ENCODE data around the gene SPACA4. TPM values are rescaled to one million over a fixed set of nuclear protein-coding genes. Genes with fewer than 3 reads are reported as not detected.

SPACA4 gene
- total RNA-seq, 1 experiment from 2014 or later: not detected

GRCh38 chr19:48578891-48579290 lies 27.7 kb upstream of the SPACA4 start:
- no peak for TF ChIP-seq ZSCAN18 (CRISPR knock-in tag; IDR thresholded peaks at IDR 0.05)
- Mint-ChIP-seq H3K4me1 (peaks cover under 1% of the 10 kb centered on the region; the same call in 1 of the 2 replicates), H3K36me3 (no peaks in the 10 kb centered on the region), H3K4me3 (no peak overlapping the region), H3K27me3 (ENCODE audit: low read depth) (peaks cover 2% of the 10 kb centered on the region; the same call in 1 of the 2 replicates), H3K9me3 (no peaks in the 10 kb centered on the region), H3K27ac (no peak overlapping the region)
- no peak for ATAC-seq
- no peak for DNase-seq (ENCODE audit: low spot score)
- ChIA-PET CTCF (interaction anchor here (1.0 to 1.6 kb wide), 2 partner anchors 10 to 73 kb away, joined by 4 to 9 read pairs; no protein-coding TSS in a partner anchor), POLR2A (no interaction called here)

DNA sequence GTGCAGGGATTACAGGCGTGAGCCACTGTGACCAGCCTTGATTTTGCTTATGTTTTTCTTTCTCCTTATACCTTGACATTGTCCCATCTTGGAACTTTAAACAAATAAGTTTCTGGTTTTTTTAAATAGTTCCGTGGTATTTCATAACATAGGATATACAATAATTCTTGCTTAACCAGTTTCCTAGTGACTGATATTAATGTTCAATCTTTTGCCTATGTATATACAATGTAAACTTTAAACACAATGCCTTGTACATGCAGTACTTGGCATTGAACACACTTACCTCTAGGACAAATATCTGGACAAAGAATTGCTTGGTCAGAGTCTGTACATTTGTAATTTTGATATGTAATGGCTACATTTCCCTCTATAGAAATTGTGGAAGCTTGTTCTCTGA lies 24.4 kb upstream of the SPACA4 start:
- ATAC-seq (no peak), DNase-seq (ENCODE audit: low spot score) (no peak)
- Mint-ChIP-seq H3K27me3 (ENCODE audit: low read depth) (peaks cover 4% of the 10 kb centered on the region; the same call in 1 of the 2 replicates), H3K36me3 (no peaks in the 10 kb centered on the region), H3K27ac (no peak overlapping the region), H3K4me1 (peaks cover 4% of the 10 kb centered on the region; the same call in 1 of the 2 replicates), H3K9me3 (no peaks in the 10 kb centered on the region), H3K4me3 (no peak overlapping the region)
- POLR2A ChIA-PET: no interaction called here
- CTCF ChIA-PET: interaction anchor here (1.0 to 10.1 kb wide), 3 partner anchors 14 to 92 kb away, joined by 3 to 297 read pairs (median 122); partner anchors contain the start of gene LMTK3
- TF ChIP-seq, protein P1, sequence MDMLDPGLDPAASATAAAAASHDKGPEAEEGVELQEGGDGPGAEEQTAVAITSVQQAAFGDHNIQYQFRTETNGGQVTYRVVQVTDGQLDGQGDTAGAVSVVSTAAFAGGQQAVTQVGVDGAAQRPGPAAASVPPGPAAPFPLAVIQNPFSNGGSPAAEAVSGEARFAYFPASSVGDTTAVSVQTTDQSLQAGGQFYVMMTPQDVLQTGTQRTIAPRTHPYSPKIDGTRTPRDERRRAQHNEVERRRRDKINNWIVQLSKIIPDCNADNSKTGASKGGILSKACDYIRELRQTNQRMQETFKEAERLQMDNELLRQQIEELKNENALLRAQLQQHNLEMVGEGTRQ (CRISPR knock-in tag; IDR thresholded peaks at IDR 0.05): no peak
- TF ChIP-seq OVOL2 (CRISPR knock-in tag; IDR thresholded peaks at IDR 0.05; ENCODE audit: borderline replicate concordance) (no peak), RORB (CRISPR knock-in tag; IDR thresholded peaks at IDR 0.05) (no peak), NR1H2 (CRISPR knock-in tag; IDR thresholded peaks at IDR 0.05) (no peak), ZNF219 (CRISPR knock-in tag; IDR thresholded peaks at IDR 0.05; ENCODE audit: borderline replicate concordance) (no peak), TEAD1 (CRISPR knock-in tag; IDR thresholded peaks at IDR 0.05) (no peak), PRDM15 (CRISPR knock-in tag; IDR thresholded peaks at IDR 0.05) (no peak), ZNF232 (CRISPR knock-in tag; IDR thresholded peaks at IDR 0.05) (no peak), ARID4B (CRISPR knock-in tag; IDR thresholded peaks at IDR 0.05; ENCODE audit: borderline replicate concordance) (no peak), ZNF416 (CRISPR knock-in tag; IDR thresholded peaks at IDR 0.05) (no peak), ESRRA (CRISPR knock-in tag; IDR thresholded peaks at IDR 0.05; ENCODE audit: borderline replicate concordance) (no peak)
- TF ChIP-seq, protein P2, sequence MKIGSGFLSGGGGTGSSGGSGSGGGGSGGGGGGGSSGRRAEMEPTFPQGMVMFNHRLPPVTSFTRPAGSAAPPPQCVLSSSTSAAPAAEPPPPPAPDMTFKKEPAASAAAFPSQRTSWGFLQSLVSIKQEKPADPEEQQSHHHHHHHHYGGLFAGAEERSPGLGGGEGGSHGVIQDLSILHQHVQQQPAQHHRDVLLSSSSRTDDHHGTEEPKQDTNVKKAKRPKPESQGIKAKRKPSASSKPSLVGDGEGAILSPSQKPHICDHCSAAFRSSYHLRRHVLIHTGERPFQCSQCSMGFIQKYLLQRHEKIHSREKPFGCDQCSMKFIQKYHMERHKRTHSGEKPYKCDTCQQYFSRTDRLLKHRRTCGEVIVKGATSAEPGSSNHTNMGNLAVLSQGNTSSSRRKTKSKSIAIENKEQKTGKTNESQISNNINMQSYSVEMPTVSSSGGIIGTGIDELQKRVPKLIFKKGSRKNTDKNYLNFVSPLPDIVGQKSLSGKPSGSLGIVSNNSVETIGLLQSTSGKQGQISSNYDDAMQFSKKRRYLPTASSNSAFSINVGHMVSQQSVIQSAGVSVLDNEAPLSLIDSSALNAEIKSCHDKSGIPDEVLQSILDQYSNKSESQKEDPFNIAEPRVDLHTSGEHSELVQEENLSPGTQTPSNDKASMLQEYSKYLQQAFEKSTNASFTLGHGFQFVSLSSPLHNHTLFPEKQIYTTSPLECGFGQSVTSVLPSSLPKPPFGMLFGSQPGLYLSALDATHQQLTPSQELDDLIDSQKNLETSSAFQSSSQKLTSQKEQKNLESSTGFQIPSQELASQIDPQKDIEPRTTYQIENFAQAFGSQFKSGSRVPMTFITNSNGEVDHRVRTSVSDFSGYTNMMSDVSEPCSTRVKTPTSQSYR (CRISPR knock-in tag; IDR thresholded peaks at IDR 0.05): no peak
- TF ChIP-seq, protein P3, sequence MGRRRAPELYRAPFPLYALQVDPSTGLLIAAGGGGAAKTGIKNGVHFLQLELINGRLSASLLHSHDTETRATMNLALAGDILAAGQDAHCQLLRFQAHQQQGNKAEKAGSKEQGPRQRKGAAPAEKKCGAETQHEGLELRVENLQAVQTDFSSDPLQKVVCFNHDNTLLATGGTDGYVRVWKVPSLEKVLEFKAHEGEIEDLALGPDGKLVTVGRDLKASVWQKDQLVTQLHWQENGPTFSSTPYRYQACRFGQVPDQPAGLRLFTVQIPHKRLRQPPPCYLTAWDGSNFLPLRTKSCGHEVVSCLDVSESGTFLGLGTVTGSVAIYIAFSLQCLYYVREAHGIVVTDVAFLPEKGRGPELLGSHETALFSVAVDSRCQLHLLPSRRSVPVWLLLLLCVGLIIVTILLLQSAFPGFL (CRISPR knock-in tag; IDR thresholded peaks at IDR 0.05; ENCODE audit: borderline replicate concordance): no peak
- TF ChIP-seq, protein P4, sequence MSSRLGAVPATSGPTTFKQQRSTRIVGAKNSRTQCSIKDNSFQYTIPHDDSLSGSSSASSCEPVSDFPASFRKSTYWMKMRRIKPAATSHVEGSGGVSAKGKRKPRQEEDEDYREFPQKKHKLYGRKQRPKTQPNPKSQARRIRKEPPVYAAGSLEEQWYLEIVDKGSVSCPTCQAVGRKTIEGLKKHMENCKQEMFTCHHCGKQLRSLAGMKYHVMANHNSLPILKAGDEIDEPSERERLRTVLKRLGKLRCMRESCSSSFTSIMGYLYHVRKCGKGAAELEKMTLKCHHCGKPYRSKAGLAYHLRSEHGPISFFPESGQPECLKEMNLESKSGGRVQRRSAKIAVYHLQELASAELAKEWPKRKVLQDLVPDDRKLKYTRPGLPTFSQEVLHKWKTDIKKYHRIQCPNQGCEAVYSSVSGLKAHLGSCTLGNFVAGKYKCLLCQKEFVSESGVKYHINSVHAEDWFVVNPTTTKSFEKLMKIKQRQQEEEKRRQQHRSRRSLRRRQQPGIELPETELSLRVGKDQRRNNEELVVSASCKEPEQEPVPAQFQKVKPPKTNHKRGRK (CRISPR knock-in tag; IDR thresholded peaks at IDR 0.05; ENCODE audit: borderline replicate concordance): no peak
